ENCODE results near the gene BICD1. TPM values are rescaled to one million over a fixed set of nuclear protein-coding genes. Genes with fewer than 3 reads are reported as not detected.

The BICD1 gene
- total RNA-seq, 1 experiment from 2014 or later: 41.3 TPM

DNA sequence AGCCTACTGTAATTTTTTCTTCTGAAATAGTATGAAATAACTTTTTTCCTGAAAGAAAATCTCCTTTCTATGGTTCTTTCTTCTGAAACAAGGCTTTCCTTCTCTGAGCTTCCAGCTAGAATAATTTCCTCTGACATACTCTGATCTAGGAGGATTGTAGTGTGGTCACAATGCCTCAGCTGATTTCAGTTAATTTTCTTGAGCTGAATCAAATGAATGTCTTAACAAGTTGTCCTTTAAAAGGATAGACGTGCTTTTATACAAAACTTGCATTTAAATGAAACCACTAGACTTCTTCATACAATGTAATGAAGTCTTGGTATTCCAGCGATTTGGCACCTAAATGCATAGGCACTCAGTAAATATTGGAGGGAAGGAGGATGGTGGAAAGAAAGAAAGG is 94.4 kb downstream of the BICD1 start:
- BruUV-seq (replicated peaks): no TSS peak
- ChIA-PET CTCF (no interaction called here), POLR2A (ENCODE audit: unreplicated experiment) (no interaction called here)

DNA sequence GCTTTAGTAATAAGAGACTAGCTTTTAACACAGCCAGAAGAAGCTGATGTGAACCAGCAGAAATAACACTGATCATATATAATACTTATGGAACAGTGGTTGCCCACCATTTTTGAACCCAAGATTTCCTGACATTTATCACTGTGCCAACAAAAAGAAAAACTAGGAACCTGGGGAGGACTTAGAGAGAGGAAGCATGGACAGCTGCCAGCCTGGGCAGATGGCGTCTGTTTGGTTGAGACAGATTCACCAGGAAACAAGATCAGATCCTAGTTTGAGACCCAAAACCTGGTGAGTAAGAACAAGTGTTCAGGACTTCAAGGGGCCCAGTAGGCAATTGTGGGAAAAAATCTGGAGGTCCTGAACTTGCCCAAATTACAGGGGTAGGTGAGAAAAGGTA is 95.3 kb downstream of the BICD1 start:
- no peak overlapping the region for H3K4me2 ChIP-seq
- H3K27me3 ChIP-seq (ENCODE audit: insufficient read depth, low read depth): no peaks in the 10 kb centered on the region
- no peak overlapping the region for H2AFZ ChIP-seq
- H3K9me2 ChIP-seq (ENCODE audit: insufficient read depth): no peaks in the 10 kb centered on the region
- ChIA-PET CTCF (no interaction called here), POLR2A (ENCODE audit: unreplicated experiment) (no interaction called here)
- H3K36me3 ChIP-seq (ENCODE audit: low read depth): no peaks in the 10 kb centered on the region
- H3F3A ChIP-seq (ENCODE audit: insufficient read depth, low read depth): peaks cover 4% of the 10 kb centered on the region; the same call in 1 of the 2 replicates
- no peak overlapping the region for H3K27ac ChIP-seq
- no peaks in the 10 kb centered on the region for H3K4me1 ChIP-seq (replicated peaks; ENCODE audit: insufficient read depth)
- no peak overlapping the region for H3K4me3 ChIP-seq
- no TSS peak for BruUV-seq (replicated peaks)
- intact Hi-C loops (cut with micrococcal nuclease; ENCODE audit: unreplicated experiment): no loop called here
- H4K20me1 ChIP-seq (ENCODE audit: insufficient read depth): no peaks in the 10 kb centered on the region
- H3K79me2 ChIP-seq (ENCODE audit: low read depth): 0 out of 2 replicates have a peak, but pooled peaks cover 3% of the 10 kb centered on the region
- H3K9me3 ChIP-seq (ENCODE audit: insufficient read depth, low read depth): no peaks in the 10 kb centered on the region
- TF ChIP-seq EZH2 (IDR thresholded peaks at IDR 0.05; ENCODE audit: low read depth): no peak
- TF ChIP-seq, protein P1, sequence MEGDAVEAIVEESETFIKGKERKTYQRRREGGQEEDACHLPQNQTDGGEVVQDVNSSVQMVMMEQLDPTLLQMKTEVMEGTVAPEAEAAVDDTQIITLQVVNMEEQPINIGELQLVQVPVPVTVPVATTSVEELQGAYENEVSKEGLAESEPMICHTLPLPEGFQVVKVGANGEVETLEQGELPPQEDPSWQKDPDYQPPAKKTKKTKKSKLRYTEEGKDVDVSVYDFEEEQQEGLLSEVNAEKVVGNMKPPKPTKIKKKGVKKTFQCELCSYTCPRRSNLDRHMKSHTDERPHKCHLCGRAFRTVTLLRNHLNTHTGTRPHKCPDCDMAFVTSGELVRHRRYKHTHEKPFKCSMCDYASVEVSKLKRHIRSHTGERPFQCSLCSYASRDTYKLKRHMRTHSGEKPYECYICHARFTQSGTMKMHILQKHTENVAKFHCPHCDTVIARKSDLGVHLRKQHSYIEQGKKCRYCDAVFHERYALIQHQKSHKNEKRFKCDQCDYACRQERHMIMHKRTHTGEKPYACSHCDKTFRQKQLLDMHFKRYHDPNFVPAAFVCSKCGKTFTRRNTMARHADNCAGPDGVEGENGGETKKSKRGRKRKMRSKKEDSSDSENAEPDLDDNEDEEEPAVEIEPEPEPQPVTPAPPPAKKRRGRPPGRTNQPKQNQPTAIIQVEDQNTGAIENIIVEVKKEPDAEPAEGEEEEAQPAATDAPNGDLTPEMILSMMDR (conservative IDR thresholded peaks at IDR 0.05): no peak
- no peak for DNase-seq

More for the DNA sequence above, 94.4 kb downstream of the BICD1 start:
- Histone ChIP-seq H3K4me1 (replicated peaks; ENCODE audit: insufficient read depth) (no peaks in the 10 kb centered on the region), H2AFZ (no peak overlapping the region), H3K4me2 (no peak overlapping the region), H3F3A (ENCODE audit: insufficient read depth, low read depth) (peaks cover under 1% of the 10 kb centered on the region; the same call in 1 of the 2 replicates), H3K36me3 (ENCODE audit: low read depth) (no peaks in the 10 kb centered on the region), H3K79me2 (ENCODE audit: low read depth) (0 out of 2 replicates have a peak, but pooled peaks cover 3% of the 10 kb centered on the region), H3K9me2 (ENCODE audit: insufficient read depth) (no peaks in the 10 kb centered on the region), H3K27ac (no peak overlapping the region), H3K27me3 (ENCODE audit: insufficient read depth, low read depth) (no peaks in the 10 kb centered on the region), H3K9me3 (ENCODE audit: insufficient read depth, low read depth) (0 out of 2 replicates have a peak, but pooled peaks cover 4% of the 10 kb centered on the region), H4K20me1 (ENCODE audit: insufficient read depth) (no peaks in the 10 kb centered on the region), H3K4me3 (no peak overlapping the region)
- TF ChIP-seq EZH2 (IDR thresholded peaks at IDR 0.05; ENCODE audit: low read depth): no peak
- TF ChIP-seq, protein P1 (conservative IDR thresholded peaks at IDR 0.05): no peak
- intact Hi-C loops (cut with micrococcal nuclease; ENCODE audit: unreplicated experiment): no loop called here
- DNase-seq: no peak

DNA sequence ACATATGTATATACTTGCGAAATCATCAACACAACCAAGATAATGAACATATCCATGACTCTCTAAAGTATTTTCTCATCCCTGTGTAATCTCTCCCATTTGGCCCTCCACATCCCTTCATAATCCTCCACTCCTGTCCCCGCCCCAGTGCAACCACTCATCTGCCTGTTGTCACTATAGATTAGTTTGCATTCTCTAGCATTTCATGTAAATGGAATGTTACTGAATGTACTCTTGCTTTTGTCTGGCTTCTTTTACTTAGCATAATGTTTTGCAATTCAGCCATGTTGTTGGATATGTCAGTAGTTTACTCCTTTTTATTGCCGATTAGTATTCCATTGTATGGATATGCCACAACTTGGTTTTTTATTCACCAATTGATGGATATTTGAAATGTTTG is 99.1 kb downstream of the BICD1 start:
- Histone ChIP-seq H4K20me1 (ENCODE audit: insufficient read depth) (no peaks in the 10 kb centered on the region), H3K27me3 (ENCODE audit: insufficient read depth, low read depth) (no peaks in the 10 kb centered on the region), H3K36me3 (ENCODE audit: low read depth) (no peaks in the 10 kb centered on the region), H3F3A (ENCODE audit: insufficient read depth, low read depth) (peaks cover 4% of the 10 kb centered on the region; the same call in 1 of the 2 replicates), H2AFZ (no peak overlapping the region), H3K9me3 (ENCODE audit: insufficient read depth, low read depth) (no peaks in the 10 kb centered on the region), H3K9me2 (ENCODE audit: insufficient read depth) (no peaks in the 10 kb centered on the region), H3K79me2 (ENCODE audit: low read depth) (0 out of 2 replicates have a peak, but pooled peaks cover 3% of the 10 kb centered on the region), H3K4me3 (no peak overlapping the region), H3K4me2 (no peak overlapping the region), H3K27ac (no peak overlapping the region), H3K4me1 (replicated peaks; ENCODE audit: insufficient read depth) (no peaks in the 10 kb centered on the region)
- no TSS peak for BruUV-seq (replicated peaks)
- no peak for TF ChIP-seq EZH2 (IDR thresholded peaks at IDR 0.05; ENCODE audit: low read depth)
- TF ChIP-seq, protein P1 (conservative IDR thresholded peaks at IDR 0.05): no peak
- CTCF ChIA-PET: no interaction called here
- intact Hi-C loops (cut with micrococcal nuclease; ENCODE audit: unreplicated experiment): no loop called here
- POLR2A ChIA-PET (ENCODE audit: unreplicated experiment): no interaction called here
- no peak for DNase-seq

Data from PC-9 (cell line).